Mammary epithelial cell (primary cell): Measurements from ENCODE around the gene SPRYD7.

Experiments used
- EZH2 ChIP-seq: IDR thresholded peaks from 2 replicates; pipeline ENCODE4 v1.6.1; 2012; ENCODE audit warnings: low read length, inconsistent platforms, borderline replicate concordance
- TF ChIP-seq, protein P1 (sequence below), 2 donors: IDR thresholded peaks in 1 of 2; conservative IDR thresholded peaks in 1 of 2; 2 replicates each; pipeline ENCODE4 v1.5.1; 2011 to 2012; ENCODE audit warnings: inconsistent platforms in 2 of 2, low read length in 2 of 2, mild to moderate bottlenecking in 2 of 2, control low read depth in 1 of 2, low read depth in 1 of 2; ENCODE audit not compliant: insufficient read depth in 1 of 2; ENCODE audit errors: extremely low read depth in 1 of 2

GRCh38 chr13:49898792-49899191 is 37.3 kb downstream of the SPRYD7 start:
- TF ChIP-seq, protein P1, sequence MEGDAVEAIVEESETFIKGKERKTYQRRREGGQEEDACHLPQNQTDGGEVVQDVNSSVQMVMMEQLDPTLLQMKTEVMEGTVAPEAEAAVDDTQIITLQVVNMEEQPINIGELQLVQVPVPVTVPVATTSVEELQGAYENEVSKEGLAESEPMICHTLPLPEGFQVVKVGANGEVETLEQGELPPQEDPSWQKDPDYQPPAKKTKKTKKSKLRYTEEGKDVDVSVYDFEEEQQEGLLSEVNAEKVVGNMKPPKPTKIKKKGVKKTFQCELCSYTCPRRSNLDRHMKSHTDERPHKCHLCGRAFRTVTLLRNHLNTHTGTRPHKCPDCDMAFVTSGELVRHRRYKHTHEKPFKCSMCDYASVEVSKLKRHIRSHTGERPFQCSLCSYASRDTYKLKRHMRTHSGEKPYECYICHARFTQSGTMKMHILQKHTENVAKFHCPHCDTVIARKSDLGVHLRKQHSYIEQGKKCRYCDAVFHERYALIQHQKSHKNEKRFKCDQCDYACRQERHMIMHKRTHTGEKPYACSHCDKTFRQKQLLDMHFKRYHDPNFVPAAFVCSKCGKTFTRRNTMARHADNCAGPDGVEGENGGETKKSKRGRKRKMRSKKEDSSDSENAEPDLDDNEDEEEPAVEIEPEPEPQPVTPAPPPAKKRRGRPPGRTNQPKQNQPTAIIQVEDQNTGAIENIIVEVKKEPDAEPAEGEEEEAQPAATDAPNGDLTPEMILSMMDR (conservative IDR thresholded peaks at IDR 0.05 in 1 of 2, IDR thresholded peaks at IDR 0.05 in 1 of 2; ENCODE audit: extremely low read depth in 1 of 2, insufficient read depth in 1 of 2, low read depth in 1 of 2, low read length in 2 of 2): no peak
- no peak for TF ChIP-seq EZH2
